VCaP (cell line): ENCODE measurements around the gene C2CD2.

Experiments used
- H3K27ac ChIP-seq: fragments of 450-650 bp; 2 replicates; pipeline ENCODE4 v1.5.1; 2017
- CTCF ChIP-seq: fragments of 450-650 bp; conservative IDR thresholded peaks from 2 replicates; pipeline ENCODE4 v1.5.1; 2017; ENCODE audit warnings: mild to moderate bottlenecking, moderate library complexity

Gene C2CD2

GRCh38 chr21:41966872-41967621, 13.2 kb upstream of the C2CD2 start:
- H3K27ac ChIP-seq: no peak overlapping the region
- no peak for TF ChIP-seq CTCF

- no peak overlapping the region for H3K27ac ChIP-seq
- no peak for TF ChIP-seq CTCF
These were observed 12.4 kb upstream of the C2CD2 start for GRCh38 chr21:41966041-41966833.

GRCh38 chr21:41965461-41966013, 11.7 kb upstream of the C2CD2 start:
- TF ChIP-seq CTCF: no peak
- H3K27ac ChIP-seq: no peak overlapping the region

- no peak for TF ChIP-seq CTCF
- no peak overlapping the region for H3K27ac ChIP-seq
These were observed 11.2 kb upstream of the C2CD2 start for GRCh38 chr21:41965045-41965444.

- no peak for TF ChIP-seq CTCF
- H3K27ac ChIP-seq: no peak overlapping the region
These were observed 10.4 kb upstream of the C2CD2 start for GRCh38 chr21:41964171-41964570.

GRCh38 chr21:41962425-41962966, 8.7 kb upstream of the C2CD2 start:
- no peak overlapping the region for H3K27ac ChIP-seq
- no peak for TF ChIP-seq CTCF

- TF ChIP-seq CTCF: no peak
- no peak overlapping the region for H3K27ac ChIP-seq
These were observed 7.9 kb upstream of the C2CD2 start for GRCh38 chr21:41961753-41962152.
